HEK293 (cell line): Measurements from ENCODE around the gene SOAT2.
A peak's percentile ranks its signal among the peaks of the same experiment; 100 is the strongest.

Source experiments
- BCL6B ChIP-seq: fragments of 450-650 bp; formaldehyde crosslinking; IDR thresholded peaks from 2 replicates; pipeline ENCODE4 v1.5.1; 2017; ENCODE audit warnings: missing biosample characterization, missing genetic modification characterization
- GLI2 ChIP-seq: fragments of 450-650 bp; formaldehyde crosslinking; IDR thresholded peaks from 2 replicates; pipeline ENCODE4; 2017; ENCODE audit warnings: missing biosample characterization, missing genetic modification characterization, low read depth, borderline replicate concordance
- GLIS2 ChIP-seq: fragments of 450-650 bp; formaldehyde crosslinking; IDR thresholded peaks from 2 replicates; pipeline ENCODE4 v1.5.1; 2016; ENCODE audit warnings: missing biosample characterization, missing genetic modification characterization
- INSM2 ChIP-seq: fragments of 450-650 bp; formaldehyde crosslinking; IDR thresholded peaks from 2 replicates; pipeline ENCODE4 v1.5.1; 2016; ENCODE audit warnings: missing biosample characterization, missing genetic modification characterization
- KLF8 ChIP-seq: fragments of 450-650 bp; formaldehyde crosslinking; IDR thresholded peaks from 2 replicates; pipeline ENCODE4 v1.5.1; 2016; ENCODE audit warnings: missing biosample characterization, missing genetic modification characterization
- SCRT1 ChIP-seq: fragments of 450-650 bp; formaldehyde crosslinking; IDR thresholded peaks from 2 replicates; pipeline ENCODE4 v1.5.1; 2016; ENCODE audit warnings: missing biosample characterization, missing genetic modification characterization, borderline replicate concordance
- YY2 ChIP-seq: fragments of 450-650 bp; formaldehyde crosslinking; IDR thresholded peaks from 2 replicates; pipeline ENCODE4 v1.5.1; 2016; ENCODE audit warnings: missing biosample characterization, missing genetic modification characterization
- ZBTB17 ChIP-seq: fragments of 450-650 bp; formaldehyde crosslinking; IDR thresholded peaks from 2 replicates; pipeline ENCODE4 v1.5.1; 2016; ENCODE audit warnings: missing biosample characterization, missing genetic modification characterization
- ZFHX2 ChIP-seq: fragments of 450-650 bp; formaldehyde crosslinking; conservative IDR thresholded peaks from 2 replicates; pipeline ENCODE4 v1.5.1; 2016; ENCODE audit warnings: missing biosample characterization, missing genetic modification characterization
- ZNF133 ChIP-seq: fragments of 450-650 bp; formaldehyde crosslinking; IDR thresholded peaks from 2 replicates; pipeline ENCODE4 v1.5.1; 2016; ENCODE audit warnings: missing biosample characterization, missing genetic modification characterization
- ZNF155 ChIP-seq: fragments of 450-650 bp; formaldehyde crosslinking; IDR thresholded peaks from 2 replicates; pipeline ENCODE4 v1.5.1; 2016; ENCODE audit warnings: missing biosample characterization, missing genetic modification characterization
- ZNF157 ChIP-seq: fragments of 450-650 bp; formaldehyde crosslinking; IDR thresholded peaks from 2 replicates; pipeline ENCODE4 v1.5.1; 2016; ENCODE audit warnings: missing biosample characterization, missing genetic modification characterization
- ZNF169 ChIP-seq: fragments of 450-650 bp; formaldehyde crosslinking; IDR thresholded peaks from 2 replicates; pipeline ENCODE4 v1.5.1; 2016; ENCODE audit warnings: missing biosample characterization, missing genetic modification characterization
- ZNF175 ChIP-seq: fragments of 450-650 bp; formaldehyde crosslinking; IDR thresholded peaks from 2 replicates; pipeline ENCODE4 v1.5.1; 2016; ENCODE audit warnings: missing biosample characterization, missing genetic modification characterization
- ZNF366 ChIP-seq: fragments of 450-650 bp; formaldehyde crosslinking; conservative IDR thresholded peaks from 2 replicates; pipeline ENCODE4 v1.5.1; 2016; ENCODE audit warnings: missing biosample characterization, missing genetic modification characterization
- ZNF398 ChIP-seq: fragments of 450-650 bp; formaldehyde crosslinking; IDR thresholded peaks from 2 replicates; pipeline ENCODE4 v1.5.1; 2017; ENCODE audit warnings: missing biosample characterization, missing genetic modification characterization
- ZNF530 ChIP-seq: fragments of 450-650 bp; formaldehyde crosslinking; IDR thresholded peaks from 2 replicates; pipeline ENCODE4 v1.5.1; 2016; ENCODE audit warnings: low read depth, missing biosample characterization, missing genetic modification characterization
- ZNF549 ChIP-seq: fragments of 450-650 bp; IDR thresholded peaks from 2 replicates; pipeline ENCODE4 v1.5.1; 2018; ENCODE audit warnings: missing biosample characterization, missing genetic modification characterization, mild to moderate bottlenecking, inconsistent platforms, moderate library complexity
- ZNF664 ChIP-seq: fragments of 450-650 bp; formaldehyde crosslinking; IDR thresholded peaks from 2 replicates; pipeline ENCODE4 v1.5.1; 2016; ENCODE audit warnings: missing biosample characterization, missing genetic modification characterization
- ZNF777 ChIP-seq: fragments of 450-650 bp; formaldehyde crosslinking; IDR thresholded peaks from 2 replicates; pipeline ENCODE4 v1.5.1; 2017; ENCODE audit warnings: missing biosample characterization, missing genetic modification characterization, borderline replicate concordance
- ZNF837 ChIP-seq: fragments of 450-650 bp; formaldehyde crosslinking; IDR thresholded peaks from 2 replicates; pipeline ENCODE4 v1.5.1; 2016; ENCODE audit warnings: missing biosample characterization, missing genetic modification characterization
- TF ChIP-seq, protein P1 (sequence below): fragments of 450-650 bp; formaldehyde crosslinking; IDR thresholded peaks from 2 replicates; pipeline ENCODE4 v1.5.1; 2017; ENCODE audit warnings: missing biosample characterization, mild to moderate bottlenecking, missing genetic modification characterization, moderate library complexity
- TF ChIP-seq, protein P2 (sequence below): fragments of 450-650 bp; formaldehyde crosslinking; IDR thresholded peaks from 2 replicates; pipeline ENCODE4 v1.5.1; 2016; ENCODE audit warnings: missing biosample characterization, missing genetic modification characterization
- TF ChIP-seq, protein P3 (sequence below): fragments of 450-650 bp; formaldehyde crosslinking; IDR thresholded peaks from 2 replicates; pipeline ENCODE4 v1.5.1; 2016; ENCODE audit warnings: missing biosample characterization, missing genetic modification characterization
- TF ChIP-seq, protein P4 (sequence below): fragments of 450-650 bp; formaldehyde crosslinking; IDR thresholded peaks from 2 replicates; pipeline ENCODE4 v1.5.1; 2016; ENCODE audit warnings: missing biosample characterization, missing genetic modification characterization

SOAT2 gene

DNA sequence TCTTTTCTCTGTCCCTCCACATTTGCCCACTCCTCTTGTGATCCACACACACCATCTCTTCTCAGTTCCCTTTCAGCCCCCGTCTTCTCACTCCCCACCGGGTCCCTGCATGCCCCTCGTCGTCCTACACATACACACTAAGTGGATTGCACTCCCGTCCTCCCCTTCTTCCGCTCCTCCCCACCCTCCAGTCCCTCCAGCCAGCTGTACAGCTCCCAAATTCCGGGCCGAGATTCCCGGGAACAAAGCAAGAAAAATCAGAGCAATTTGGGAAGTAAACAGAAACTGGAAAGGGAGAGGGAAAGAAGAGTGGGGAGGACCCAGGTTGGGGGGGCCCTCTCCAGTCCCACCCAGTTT is 6.1 kb upstream of the SOAT2 start (continued):
- TF ChIP-seq, protein P1, sequence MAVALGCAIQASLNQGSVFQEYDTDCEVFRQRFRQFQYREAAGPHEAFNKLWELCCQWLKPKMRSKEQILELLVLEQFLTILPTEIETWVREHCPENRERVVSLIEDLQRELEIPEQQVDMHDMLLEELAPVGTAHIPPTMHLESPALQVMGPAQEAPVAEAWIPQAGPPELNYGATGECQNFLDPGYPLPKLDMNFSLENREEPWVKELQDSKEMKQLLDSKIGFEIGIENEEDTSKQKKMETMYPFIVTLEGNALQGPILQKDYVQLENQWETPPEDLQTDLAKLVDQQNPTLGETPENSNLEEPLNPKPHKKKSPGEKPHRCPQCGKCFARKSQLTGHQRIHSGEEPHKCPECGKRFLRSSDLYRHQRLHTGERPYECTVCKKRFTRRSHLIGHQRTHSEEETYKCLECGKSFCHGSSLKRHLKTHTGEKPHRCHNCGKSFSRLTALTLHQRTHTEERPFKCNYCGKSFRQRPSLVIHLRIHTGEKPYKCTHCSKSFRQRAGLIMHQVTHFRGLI (tag by site-specific recombination): no peak
- TF ChIP-seq GLI2 (tag by site-specific recombination) (no peak), ZNF837 (tag by site-specific recombination) (no peak), KLF8 (tag by site-specific recombination) (no peak), ZNF169 (tag by site-specific recombination) (no peak), ZNF157 (tag by site-specific recombination) (peak; percentile 20; the same call in 1 of the 2 replicates), ZNF175 (no peak), SCRT1 (no peak), YY2 (tag by site-specific recombination) (no peak), ZNF530 (no peak), INSM2 (no peak), ZFHX2 (peak; percentile 86), GLIS2 (tag by site-specific recombination) (no peak), ZBTB17 (tag by site-specific recombination) (no peak), ZNF664 (tag by site-specific recombination) (no peak), ZNF549 (tag by site-specific recombination) (no peak), ZNF398 (tag by site-specific recombination) (peak; percentile 55), ZNF155 (tag by site-specific recombination) (no peak), BCL6B (tag by site-specific recombination) (no peak), ZNF777 (tag by site-specific recombination) (no peak), ZNF366 (tag by site-specific recombination) (peak; percentile 86), ZNF133 (tag by site-specific recombination) (no peak)
- TF ChIP-seq, protein P2, sequence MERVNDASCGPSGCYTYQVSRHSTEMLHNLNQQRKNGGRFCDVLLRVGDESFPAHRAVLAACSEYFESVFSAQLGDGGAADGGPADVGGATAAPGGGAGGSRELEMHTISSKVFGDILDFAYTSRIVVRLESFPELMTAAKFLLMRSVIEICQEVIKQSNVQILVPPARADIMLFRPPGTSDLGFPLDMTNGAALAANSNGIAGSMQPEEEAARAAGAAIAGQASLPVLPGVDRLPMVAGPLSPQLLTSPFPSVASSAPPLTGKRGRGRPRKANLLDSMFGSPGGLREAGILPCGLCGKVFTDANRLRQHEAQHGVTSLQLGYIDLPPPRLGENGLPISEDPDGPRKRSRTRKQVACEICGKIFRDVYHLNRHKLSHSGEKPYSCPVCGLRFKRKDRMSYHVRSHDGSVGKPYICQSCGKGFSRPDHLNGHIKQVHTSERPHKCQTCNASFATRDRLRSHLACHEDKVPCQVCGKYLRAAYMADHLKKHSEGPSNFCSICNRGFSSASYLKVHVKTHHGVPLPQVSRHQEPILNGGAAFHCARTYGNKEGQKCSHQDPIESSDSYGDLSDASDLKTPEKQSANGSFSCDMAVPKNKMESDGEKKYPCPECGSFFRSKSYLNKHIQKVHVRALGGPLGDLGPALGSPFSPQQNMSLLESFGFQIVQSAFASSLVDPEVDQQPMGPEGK (tag by site-specific recombination): no peak
- TF ChIP-seq, protein P3, sequence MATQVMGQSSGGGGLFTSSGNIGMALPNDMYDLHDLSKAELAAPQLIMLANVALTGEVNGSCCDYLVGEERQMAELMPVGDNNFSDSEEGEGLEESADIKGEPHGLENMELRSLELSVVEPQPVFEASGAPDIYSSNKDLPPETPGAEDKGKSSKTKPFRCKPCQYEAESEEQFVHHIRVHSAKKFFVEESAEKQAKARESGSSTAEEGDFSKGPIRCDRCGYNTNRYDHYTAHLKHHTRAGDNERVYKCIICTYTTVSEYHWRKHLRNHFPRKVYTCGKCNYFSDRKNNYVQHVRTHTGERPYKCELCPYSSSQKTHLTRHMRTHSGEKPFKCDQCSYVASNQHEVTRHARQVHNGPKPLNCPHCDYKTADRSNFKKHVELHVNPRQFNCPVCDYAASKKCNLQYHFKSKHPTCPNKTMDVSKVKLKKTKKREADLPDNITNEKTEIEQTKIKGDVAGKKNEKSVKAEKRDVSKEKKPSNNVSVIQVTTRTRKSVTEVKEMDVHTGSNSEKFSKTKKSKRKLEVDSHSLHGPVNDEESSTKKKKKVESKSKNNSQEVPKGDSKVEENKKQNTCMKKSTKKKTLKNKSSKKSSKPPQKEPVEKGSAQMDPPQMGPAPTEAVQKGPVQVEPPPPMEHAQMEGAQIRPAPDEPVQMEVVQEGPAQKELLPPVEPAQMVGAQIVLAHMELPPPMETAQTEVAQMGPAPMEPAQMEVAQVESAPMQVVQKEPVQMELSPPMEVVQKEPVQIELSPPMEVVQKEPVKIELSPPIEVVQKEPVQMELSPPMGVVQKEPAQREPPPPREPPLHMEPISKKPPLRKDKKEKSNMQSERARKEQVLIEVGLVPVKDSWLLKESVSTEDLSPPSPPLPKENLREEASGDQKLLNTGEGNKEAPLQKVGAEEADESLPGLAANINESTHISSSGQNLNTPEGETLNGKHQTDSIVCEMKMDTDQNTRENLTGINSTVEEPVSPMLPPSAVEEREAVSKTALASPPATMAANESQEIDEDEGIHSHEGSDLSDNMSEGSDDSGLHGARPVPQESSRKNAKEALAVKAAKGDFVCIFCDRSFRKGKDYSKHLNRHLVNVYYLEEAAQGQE (tag by site-specific recombination): no peak
- TF ChIP-seq, protein P4, sequence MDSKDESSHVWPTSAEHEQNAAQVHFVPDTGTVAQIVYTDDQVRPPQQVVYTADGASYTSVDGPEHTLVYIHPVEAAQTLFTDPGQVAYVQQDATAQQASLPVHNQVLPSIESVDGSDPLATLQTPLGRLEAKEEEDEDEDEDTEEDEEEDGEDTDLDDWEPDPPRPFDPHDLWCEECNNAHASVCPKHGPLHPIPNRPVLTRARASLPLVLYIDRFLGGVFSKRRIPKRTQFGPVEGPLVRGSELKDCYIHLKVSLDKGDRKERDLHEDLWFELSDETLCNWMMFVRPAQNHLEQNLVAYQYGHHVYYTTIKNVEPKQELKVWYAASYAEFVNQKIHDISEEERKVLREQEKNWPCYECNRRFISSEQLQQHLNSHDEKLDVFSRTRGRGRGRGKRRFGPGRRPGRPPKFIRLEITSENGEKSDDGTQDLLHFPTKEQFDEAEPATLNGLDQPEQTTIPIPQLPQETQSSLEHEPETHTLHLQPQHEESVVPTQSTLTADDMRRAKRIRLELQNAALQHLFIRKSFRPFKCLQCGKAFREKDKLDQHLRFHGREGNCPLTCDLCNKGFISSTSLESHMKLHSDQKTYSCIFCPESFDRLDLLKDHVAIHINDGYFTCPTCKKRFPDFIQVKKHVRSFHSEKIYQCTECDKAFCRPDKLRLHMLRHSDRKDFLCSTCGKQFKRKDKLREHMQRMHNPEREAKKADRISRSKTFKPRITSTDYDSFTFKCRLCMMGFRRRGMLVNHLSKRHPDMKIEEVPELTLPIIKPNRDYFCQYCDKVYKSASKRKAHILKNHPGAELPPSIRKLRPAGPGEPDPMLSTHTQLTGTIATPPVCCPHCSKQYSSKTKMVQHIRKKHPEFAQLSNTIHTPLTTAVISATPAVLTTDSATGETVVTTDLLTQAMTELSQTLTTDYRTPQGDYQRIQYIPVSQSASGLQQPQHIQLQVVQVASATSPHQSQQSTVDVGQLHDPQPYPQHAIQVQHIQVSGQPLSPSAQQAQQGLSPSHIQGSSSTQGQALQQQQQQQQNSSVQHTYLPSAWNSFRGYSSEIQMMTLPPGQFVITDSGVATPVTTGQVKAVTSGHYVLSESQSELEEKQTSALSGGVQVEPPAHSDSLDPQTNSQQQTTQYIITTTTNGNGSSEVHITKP: 0 out of 2 replicates have a peak, but pooled peaks have one; percentile 22
